Activated CD4-positive, alpha-beta T cell treated with anti-CD3 and anti-CD28 coated beads, Interleukin-2, amount 10 ng/mL, durations not matched to agents 7 days and 5 days (primary cell): ENCODE data around the gene HOXD1. TPM values are rescaled to one million over a fixed set of nuclear protein-coding genes. Genes with fewer than 3 reads are reported as not detected.

Source experiments
- CTCF ChIA-PET: fragments of 350-600 bp; sonication (Branson Sonifier 250); formaldehyde crosslinking; loops from one replicate; lab custom pipeline; 2021; ENCODE audit warnings: antibody characterized with exemption; lab: Charles Lee
- POLR2A ChIA-PET: fragments of 350-600 bp; sonication (Branson Sonifier 250); formaldehyde crosslinking; loops from one replicate; lab custom pipeline; 2021; ENCODE audit warnings: antibody characterized with exemption; lab: Charles Lee
- DNase-seq: peaks from one replicate; pipeline ENCODE4 v3.0.0-alpha.2; 2020
- H3K27ac Mint-ChIP-seq: one replicate; pipeline ENCODE4 v1.8.0; 2021; ENCODE audit warnings: mild to moderate bottlenecking, moderate library complexity, mixed read lengths
- H3K27me3 Mint-ChIP-seq: one replicate; pipeline ENCODE4 v1.8.0; 2021; ENCODE audit warnings: mixed read lengths
- H3K36me3 Mint-ChIP-seq: one replicate; pipeline ENCODE4 v1.8.0; 2021; ENCODE audit warnings: low read depth, mixed read lengths
- H3K4me1 Mint-ChIP-seq: one replicate; pipeline ENCODE4 v1.8.0; 2021; ENCODE audit warnings: mixed read lengths
- H3K4me3 Mint-ChIP-seq: one replicate; pipeline ENCODE4 v1.8.0; 2021; ENCODE audit warnings: mild to moderate bottlenecking, moderate library complexity, mixed read lengths
- H3K9me3 Mint-ChIP-seq: one replicate; pipeline ENCODE4 v1.8.0; 2021; ENCODE audit warnings: mixed read lengths
- total RNA-seq, 2 experiments: library from RNA; stranded (reverse); gene quantifications; one replicate each; pipeline ENCODE4 v1.2.3, GENCODE V29; 2021

The HOXD1 gene
- total RNA-seq, 2 experiments from 2014 or later = not detected

DNA sequence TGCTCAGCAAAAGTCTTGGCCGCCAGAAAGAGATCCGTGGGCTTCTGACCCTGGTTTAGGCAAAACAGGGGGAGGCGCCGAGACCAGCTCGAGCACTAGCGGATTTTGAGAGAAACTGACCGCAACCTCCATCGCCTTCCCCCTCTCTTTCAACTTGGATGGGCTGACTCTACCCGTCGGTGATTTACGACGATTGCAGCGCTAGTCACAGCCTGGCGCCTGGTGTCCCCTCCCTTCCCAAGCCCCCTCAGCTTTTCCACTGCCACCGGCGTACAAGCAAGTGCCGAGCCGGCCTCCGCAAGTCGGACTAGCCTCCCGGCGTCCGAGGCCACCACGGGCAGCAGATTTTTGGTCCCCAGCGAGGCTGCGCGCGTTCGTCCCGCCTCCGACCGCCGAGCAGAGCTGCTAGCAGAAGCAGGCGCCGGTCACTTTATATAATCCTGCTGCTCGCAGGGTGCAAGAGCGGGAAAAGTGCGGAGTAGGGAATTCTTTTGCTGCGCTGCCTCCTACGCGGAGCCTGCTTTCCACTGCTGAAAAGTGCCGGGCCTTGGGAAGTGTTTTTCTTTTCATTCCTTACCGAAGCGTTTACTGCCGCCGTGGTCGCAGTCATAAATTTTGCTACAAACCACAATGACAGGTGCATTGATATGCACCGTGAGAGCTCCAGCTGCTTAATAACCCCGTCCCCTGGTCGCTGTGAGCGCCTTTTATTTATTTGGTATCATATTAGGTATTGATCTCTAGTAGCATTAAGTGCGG is 23.7 kb upstream of the HOXD1 start:
- peaks cover 82% of the 10 kb centered on the region for H3K27me3 Mint-ChIP-seq
- DNase-seq = no peak
- peak overlapping the region; percentile 38 for H3K27ac Mint-ChIP-seq
- H3K4me1 Mint-ChIP-seq = peaks cover 3% of the 10 kb centered on the region
- peaks cover 4% of the 10 kb centered on the region for H3K36me3 Mint-ChIP-seq
- POLR2A ChIA-PET = no interaction called here
- peaks cover 4% of the 10 kb centered on the region for H3K9me3 Mint-ChIP-seq
- H3K4me3 Mint-ChIP-seq = no peak overlapping the region
- CTCF ChIA-PET = interaction anchor here (1.2 kb wide), 1 partner anchor 71 kb away, joined by 3 read pairs; no protein-coding TSS in a partner anchor

DNA sequence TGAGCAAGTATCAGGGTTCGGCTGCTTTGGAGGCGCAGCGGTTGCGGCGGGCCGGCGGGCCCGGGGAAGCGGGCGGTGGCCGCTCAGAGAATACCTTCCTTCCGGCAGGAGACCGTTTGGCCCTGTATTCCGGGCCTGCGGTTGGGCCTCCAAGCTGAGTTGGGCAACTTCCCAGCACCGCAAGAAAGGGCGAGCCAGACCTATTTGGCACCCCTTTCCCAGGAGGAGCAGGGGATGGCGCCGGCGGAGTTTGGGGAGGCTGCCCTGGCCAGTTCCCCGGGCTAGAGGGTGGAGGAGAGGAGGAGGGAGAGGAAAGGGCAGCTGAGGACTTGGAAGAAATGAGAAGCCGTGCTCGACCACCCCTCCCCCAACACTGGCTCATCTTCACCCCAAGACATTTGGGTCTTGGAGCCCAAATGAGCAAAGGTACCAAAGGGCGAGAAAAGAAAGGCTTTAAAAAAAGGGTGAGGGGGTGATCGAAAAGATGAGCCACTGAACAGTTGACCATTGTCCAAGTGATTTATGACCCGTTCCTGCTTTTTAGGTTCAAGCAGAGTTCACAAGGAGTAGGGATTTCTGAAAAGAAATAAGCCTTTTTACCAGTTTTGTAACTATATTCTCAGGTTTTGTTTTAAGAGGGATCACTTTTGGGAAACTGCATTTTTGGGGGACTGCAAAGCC is 23.0 kb upstream of the HOXD1 start:
- ChIA-PET POLR2A (no interaction called here), CTCF (interaction anchor here (1.2 kb wide), 1 partner anchor 71 kb away, joined by 3 read pairs; no protein-coding TSS in a partner anchor)
- no peak for DNase-seq
- H3K4me1 Mint-ChIP-seq = peaks cover 3% of the 10 kb centered on the region
- H3K4me3 Mint-ChIP-seq = no peak overlapping the region
- H3K27ac Mint-ChIP-seq = peak overlapping the region; percentile 19
- peaks cover 4% of the 10 kb centered on the region for H3K36me3 Mint-ChIP-seq
- H3K27me3 Mint-ChIP-seq = peaks cover 84% of the 10 kb centered on the region
- H3K9me3 Mint-ChIP-seq = peaks cover 4% of the 10 kb centered on the region

DNA sequence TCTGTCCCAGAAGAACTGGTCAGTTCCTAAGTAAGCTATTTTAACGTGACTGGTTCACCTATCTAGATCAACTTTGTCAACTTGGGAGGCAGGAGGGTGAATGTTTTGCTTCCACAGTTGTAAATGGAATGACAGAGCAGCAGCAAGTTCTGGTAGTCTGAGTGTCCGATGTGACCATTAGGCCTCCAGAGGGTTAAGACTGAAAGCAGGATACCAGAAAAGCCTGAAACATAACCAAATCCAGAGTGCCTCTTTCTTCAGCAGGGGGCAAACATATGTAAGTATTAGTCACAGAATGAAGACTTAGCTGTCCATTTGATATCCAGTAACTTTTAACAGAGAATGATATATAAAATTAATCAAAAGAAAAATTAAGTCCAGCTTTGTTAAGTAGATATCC is 22.2 kb upstream of the HOXD1 start:
- no peak for DNase-seq
- H3K27me3 Mint-ChIP-seq = peaks cover 85% of the 10 kb centered on the region
- H3K4me1 Mint-ChIP-seq = peaks cover 3% of the 10 kb centered on the region
- H3K4me3 Mint-ChIP-seq = no peak overlapping the region
- no peak overlapping the region for H3K27ac Mint-ChIP-seq
- H3K9me3 Mint-ChIP-seq = peaks cover 4% of the 10 kb centered on the region
- H3K36me3 Mint-ChIP-seq = peaks cover 2% of the 10 kb centered on the region
- ChIA-PET POLR2A (no interaction called here), CTCF (no interaction called here)

DNA sequence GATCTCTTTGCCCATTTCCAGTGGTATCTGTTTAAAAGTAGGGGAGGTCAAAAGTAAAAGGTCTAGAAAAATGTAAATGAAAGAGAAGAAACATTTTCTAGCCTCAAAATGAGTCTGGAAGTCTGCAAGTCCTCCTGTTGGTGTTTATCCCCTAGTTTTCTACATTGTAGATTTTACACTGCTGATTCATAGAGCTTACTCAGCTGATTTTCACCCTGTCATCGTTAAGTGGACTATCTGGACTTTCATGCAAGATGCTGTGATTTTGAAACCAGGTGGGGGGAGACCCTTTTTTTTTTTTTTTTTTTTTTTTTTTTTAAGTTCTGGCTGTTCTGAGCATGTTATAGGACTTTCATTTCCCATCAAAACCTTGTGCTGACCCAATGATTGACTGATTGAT is 21.1 kb upstream of the HOXD1 start:
- Mint-ChIP-seq H3K27me3 (peaks cover 79% of the 10 kb centered on the region), H3K4me3 (no peak overlapping the region), H3K4me1 (peaks cover 3% of the 10 kb centered on the region), H3K36me3 (peaks cover 1% of the 10 kb centered on the region), H3K9me3 (peaks cover 4% of the 10 kb centered on the region), H3K27ac (no peak overlapping the region)
- ChIA-PET POLR2A (no interaction called here), CTCF (interaction anchor here (1.2 to 1.4 kb wide), 2 partner anchors 15 to 387 kb away, joined by 3 read pairs; no protein-coding TSS in a partner anchor)
- no peak for DNase-seq

DNA sequence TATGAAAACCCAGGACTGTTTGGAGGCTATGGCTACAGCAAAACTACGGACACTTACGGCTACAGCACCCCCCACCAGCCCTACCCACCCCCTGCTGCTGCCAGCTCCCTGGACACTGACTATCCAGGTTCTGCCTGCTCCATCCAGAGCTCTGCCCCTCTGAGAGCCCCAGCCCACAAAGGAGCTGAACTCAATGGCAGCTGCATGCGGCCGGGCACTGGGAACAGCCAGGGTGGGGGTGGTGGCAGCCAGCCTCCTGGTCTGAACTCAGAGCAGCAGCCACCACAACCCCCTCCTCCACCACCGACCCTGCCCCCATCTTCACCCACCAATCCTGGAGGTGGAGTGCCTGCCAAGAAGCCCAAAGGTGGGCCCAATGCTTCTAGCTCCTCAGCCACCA is 19.3 kb upstream of the HOXD1 start:
- H3K4me3 Mint-ChIP-seq = no peak overlapping the region
- H3K36me3 Mint-ChIP-seq = peaks cover 4% of the 10 kb centered on the region
- H3K27me3 Mint-ChIP-seq = peaks cover 81% of the 10 kb centered on the region
- no peak for DNase-seq
- H3K4me1 Mint-ChIP-seq = peaks cover 6% of the 10 kb centered on the region
- POLR2A ChIA-PET = no interaction called here
- CTCF ChIA-PET = interaction anchor here (1.1 to 1.4 kb wide), 3 partner anchors 29 to 305 kb away, joined by 3 read pairs; no protein-coding TSS in a partner anchor
- peaks cover 2% of the 10 kb centered on the region for H3K9me3 Mint-ChIP-seq
- no peak overlapping the region for H3K27ac Mint-ChIP-seq

DNA sequence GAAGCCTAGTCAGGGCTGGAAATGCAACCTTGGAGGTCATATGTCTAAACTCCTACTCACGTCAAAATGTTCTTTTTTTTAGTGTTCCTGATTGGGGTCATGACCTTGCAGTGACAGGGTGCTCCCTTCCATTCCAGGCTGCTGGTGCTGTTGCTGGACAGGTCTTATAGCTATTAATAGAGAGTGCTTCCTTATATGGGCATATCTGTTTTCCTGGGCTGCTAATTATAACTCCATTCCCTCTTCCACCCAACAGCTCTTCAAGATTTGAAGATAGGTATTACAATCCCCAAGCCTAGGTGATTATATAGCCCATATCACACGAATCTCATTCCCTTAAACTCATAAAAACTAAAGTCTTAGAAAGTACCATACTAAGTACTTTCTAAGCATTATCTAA is 18.8 kb upstream of the HOXD1 start:
- CTCF ChIA-PET = interaction anchor here (1.1 to 1.4 kb wide), 3 partner anchors 30 to 304 kb away, joined by 3 read pairs; no protein-coding TSS in a partner anchor
- DNase-seq = no peak
- POLR2A ChIA-PET = no interaction called here
- no peak overlapping the region for H3K4me3 Mint-ChIP-seq
- peaks cover 4% of the 10 kb centered on the region for H3K4me1 Mint-ChIP-seq
- H3K36me3 Mint-ChIP-seq = peaks cover 3% of the 10 kb centered on the region
- H3K9me3 Mint-ChIP-seq = no peaks in the 10 kb centered on the region
- H3K27me3 Mint-ChIP-seq = peaks cover 81% of the 10 kb centered on the region
- no peak overlapping the region for H3K27ac Mint-ChIP-seq

DNA sequence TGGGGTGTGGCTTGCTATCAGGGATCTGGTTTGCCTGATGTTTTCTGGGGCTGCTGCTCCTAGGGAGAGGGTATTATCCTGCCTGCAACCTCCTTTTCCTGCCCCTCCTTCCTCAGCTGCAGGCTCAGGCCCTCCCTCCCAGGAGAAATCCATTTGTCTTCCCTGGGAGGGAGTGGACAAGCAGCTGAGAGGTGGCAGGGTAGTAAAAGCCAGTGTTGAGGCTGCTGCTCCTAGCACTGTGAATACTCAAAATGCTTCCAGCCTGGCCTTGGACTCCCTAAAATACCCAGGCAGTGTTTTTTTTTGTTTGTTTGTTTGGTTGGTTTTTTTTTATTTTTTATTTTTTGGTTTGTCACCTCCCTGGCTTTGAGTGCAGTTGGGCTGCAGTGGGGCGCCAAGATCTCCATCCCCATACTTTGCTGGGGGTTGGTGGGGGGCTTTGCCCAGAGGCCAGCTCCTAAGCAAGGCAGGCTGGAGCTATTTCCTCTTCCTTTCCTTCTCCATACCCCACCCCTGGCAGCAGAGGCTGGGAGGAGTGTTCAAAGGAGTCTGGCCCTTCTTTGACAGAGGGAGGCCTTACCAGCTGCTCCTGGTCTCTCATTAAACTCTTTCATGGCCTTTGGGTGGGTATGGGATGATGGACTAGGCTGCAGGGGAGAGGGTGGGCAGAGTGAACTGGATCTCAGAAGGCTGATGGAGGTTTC is 17.7 kb upstream of the HOXD1 start:
- CTCF ChIA-PET = interaction anchor here (0.6 to 0.8 kb wide), 2 partner anchors 27 to 289 kb away, joined by 3 read pairs; no protein-coding TSS in a partner anchor

DNA sequence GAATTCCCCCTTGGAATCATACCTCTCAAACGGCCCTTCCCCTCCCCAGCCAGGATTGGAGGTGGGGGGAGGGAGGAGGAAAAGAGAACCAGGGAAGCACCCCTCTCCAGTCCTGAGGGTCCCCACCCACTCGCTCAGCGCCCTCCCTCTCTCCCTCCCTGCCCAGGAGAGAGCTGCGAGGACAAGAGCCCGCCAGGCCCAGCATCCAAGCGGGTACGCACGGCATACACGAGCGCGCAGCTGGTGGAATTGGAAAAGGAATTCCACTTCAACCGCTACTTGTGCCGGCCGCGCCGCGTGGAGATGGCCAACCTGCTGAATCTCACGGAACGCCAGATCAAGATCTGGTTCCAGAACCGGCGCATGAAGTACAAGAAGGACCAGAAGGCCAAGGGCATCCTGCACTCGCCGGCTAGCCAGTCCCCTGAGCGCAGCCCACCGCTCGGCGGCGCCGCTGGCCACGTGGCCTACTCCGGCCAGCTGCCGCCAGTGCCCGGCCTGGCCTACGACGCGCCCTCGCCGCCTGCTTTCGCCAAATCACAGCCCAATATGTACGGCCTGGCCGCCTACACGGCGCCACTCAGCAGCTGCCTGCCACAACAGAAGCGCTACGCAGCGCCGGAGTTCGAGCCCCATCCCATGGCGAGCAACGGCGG is 17.0 kb upstream of the HOXD1 start:
- H3K36me3 Mint-ChIP-seq = peaks cover 3% of the 10 kb centered on the region
- DNase-seq = no peak
- no peak overlapping the region for H3K27ac Mint-ChIP-seq
- H3K9me3 Mint-ChIP-seq = no peaks in the 10 kb centered on the region
- H3K4me1 Mint-ChIP-seq = peaks cover 4% of the 10 kb centered on the region
- peaks cover 81% of the 10 kb centered on the region for H3K27me3 Mint-ChIP-seq
- no peak overlapping the region for H3K4me3 Mint-ChIP-seq
- CTCF ChIA-PET = interaction anchor here (1.9 kb wide), 1 partner anchor 51 kb away, joined by 4 read pairs; no protein-coding TSS in a partner anchor
- POLR2A ChIA-PET = no interaction called here

More for the DNA sequence above, 17.7 kb upstream of the HOXD1 start:
- DNase-seq = no peak
- H3K27me3 Mint-ChIP-seq = peaks cover 81% of the 10 kb centered on the region
- POLR2A ChIA-PET = no interaction called here
- no peak overlapping the region for H3K27ac Mint-ChIP-seq
- peaks cover 4% of the 10 kb centered on the region for H3K4me1 Mint-ChIP-seq
- peaks cover 3% of the 10 kb centered on the region for H3K36me3 Mint-ChIP-seq
- no peaks in the 10 kb centered on the region for H3K9me3 Mint-ChIP-seq
- no peak overlapping the region for H3K4me3 Mint-ChIP-seq

DNA sequence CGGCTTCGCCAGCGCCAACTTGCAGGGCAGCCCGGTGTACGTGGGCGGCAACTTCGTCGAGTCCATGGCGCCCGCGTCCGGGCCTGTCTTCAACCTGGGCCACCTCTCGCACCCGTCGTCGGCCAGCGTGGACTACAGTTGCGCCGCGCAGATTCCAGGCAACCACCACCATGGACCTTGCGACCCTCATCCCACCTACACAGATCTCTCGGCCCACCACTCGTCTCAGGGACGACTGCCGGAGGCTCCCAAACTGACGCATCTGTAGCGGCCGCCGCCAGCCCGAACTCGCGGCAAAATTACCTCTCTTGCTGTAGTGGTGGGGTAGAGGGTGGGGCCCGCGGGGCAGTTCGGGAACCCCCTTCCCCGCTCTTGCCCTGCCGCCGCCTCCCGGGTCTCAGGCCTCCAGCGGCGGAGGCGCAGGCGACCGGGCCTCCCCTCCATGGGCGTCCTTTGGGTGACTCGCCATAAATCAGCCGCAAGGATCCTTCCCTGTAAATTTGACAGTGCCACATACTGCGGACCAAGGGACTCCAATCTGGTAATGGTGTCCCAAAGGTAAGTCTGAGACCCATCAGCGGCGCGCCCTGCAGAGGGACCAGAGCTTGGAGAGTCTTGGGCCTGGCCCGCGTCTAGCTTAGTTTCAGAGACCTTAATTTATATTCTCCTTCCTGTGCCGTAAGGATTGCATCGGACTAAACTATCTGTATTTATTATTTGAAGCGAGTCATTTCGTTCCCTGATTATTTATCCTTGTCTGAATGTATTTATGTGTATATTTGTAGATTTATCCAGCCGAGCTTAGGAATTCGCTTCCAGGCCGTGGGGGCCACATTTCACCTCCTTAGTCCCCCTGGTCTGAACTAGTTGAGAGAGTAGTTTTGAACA is 16.2 kb upstream of the HOXD1 start:
- H3K27ac Mint-ChIP-seq = no peak overlapping the region
- ChIA-PET CTCF (interaction anchor here (0.6 to 4.1 kb wide), 4 partner anchors 11 to 574 kb away, joined by 4 to 19 read pairs (median 4); no protein-coding TSS in a partner anchor), POLR2A (no interaction called here)
- peaks cover 80% of the 10 kb centered on the region for H3K27me3 Mint-ChIP-seq
- DNase-seq = no peak
- H3K36me3 Mint-ChIP-seq = peaks cover 3% of the 10 kb centered on the region
- H3K9me3 Mint-ChIP-seq = no peaks in the 10 kb centered on the region
- H3K4me1 Mint-ChIP-seq = peaks cover 4% of the 10 kb centered on the region
- H3K4me3 Mint-ChIP-seq = no peak overlapping the region

DNA sequence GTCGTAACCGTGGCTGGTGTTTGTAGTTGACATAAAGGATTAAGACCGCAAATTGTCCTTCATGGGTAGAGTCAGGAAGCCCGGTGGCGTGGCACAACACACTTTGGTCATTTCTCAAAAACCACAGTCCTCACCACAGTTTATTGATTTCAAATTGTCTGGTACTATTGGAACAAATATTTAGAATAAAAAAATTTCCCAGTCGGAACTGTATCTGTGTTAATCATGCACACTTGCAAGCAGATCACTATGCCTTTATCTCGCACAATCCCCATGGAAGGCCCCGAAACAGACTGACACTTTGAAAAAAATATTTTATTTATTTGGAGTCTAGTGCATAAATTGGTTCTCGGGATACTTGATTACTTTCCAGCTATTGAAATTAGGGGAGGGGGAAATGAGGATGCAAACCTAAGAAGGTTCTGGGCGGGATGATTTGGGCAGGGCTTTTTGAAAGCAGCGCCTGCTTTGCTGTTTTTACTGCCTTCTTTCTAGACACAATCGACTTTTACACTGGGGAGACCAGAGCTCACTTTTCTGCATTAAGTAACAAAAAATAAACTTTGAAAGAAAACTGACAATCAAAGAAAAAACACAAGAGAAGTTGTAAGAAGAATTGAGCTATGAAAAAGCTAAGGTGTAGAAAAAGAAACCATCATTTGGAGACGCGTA is 15.4 kb upstream of the HOXD1 start:
- Mint-ChIP-seq H3K27ac (no peak overlapping the region), H3K9me3 (no peaks in the 10 kb centered on the region), H3K36me3 (peaks cover 3% of the 10 kb centered on the region), H3K4me1 (peaks cover 4% of the 10 kb centered on the region), H3K4me3 (no peak overlapping the region), H3K27me3 (peaks cover 78% of the 10 kb centered on the region)
- no peak for DNase-seq
- ChIA-PET POLR2A (no interaction called here), CTCF (interaction anchor here (0.7 to 4.1 kb wide), 4 partner anchors 12 to 716 kb away, joined by 3 to 19 read pairs (median 4); no protein-coding TSS in a partner anchor)
